ENCODE measurements around the gene ALAS1.

Gene ALAS1

DNA sequence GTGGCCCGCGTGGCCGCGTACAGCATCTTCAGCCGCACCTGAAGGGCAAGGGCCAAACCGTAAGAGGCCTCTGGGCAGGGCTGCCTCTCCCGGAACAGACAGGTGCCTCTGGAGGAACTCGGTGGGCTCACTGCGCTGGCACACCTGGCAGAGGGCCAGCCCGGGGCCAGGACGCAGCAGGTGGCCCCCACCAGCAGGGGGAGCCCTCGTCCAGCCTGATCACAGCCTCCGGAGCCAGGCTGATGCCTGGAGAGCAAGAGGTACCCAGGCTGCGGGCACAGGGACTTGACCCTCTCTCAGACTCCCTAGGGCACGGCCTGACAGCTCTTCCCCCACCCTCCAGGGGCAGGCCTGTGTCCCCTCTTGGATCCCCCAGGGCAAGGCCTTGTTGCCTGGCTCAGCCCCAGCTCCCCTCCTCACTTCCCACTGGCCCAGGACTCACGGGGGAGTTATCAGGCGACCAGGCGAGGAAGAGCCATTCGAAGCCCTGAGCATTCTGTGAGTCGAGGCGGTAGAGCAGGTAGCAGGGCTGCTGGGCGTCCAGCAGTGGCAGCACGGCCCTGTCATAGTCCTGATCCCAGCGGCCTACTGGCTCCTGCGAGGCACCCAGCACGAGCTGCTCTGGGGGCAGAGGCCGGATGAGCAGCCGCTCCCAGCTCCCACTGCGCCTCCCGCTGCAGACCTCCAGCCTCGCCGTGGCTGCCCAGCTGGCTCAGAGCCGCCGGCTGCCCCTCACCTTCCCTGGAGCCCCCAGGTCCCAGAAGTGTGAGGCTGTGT is 33.7 kb downstream of the ALAS1 start (continued):
- TF ChIP-seq ZNF701 (tag by site-specific recombination; IDR thresholded peaks at IDR 0.05), result no peak
- TF ChIP-seq ZNF341 (tag by site-specific recombination; IDR thresholded peaks at IDR 0.05; ENCODE audit: low read depth), result no peak; the same call in 1 of the 2 replicates
- no peak for TF ChIP-seq ZNF660 (tag by site-specific recombination; IDR thresholded peaks at IDR 0.05)
- no peak for TF ChIP-seq ZNF670 (tag by site-specific recombination; IDR thresholded peaks at IDR 0.05; ENCODE audit: low read depth)
- no peak for TF ChIP-seq ZNF140 (tag by site-specific recombination; IDR thresholded peaks at IDR 0.05)
- TF ChIP-seq, protein P1, sequence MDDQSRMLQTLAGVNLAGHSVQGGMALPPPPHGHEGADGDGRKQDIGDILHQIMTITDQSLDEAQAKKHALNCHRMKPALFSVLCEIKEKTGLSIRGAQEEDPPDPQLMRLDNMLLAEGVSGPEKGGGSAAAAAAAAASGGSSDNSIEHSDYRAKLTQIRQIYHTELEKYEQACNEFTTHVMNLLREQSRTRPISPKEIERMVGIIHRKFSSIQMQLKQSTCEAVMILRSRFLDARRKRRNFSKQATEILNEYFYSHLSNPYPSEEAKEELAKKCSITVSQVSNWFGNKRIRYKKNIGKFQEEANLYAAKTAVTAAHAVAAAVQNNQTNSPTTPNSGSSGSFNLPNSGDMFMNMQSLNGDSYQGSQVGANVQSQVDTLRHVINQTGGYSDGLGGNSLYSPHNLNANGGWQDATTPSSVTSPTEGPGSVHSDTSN (CRISPR knock-in tag; IDR thresholded peaks at IDR 0.05), result no peak
- TF ChIP-seq, protein P2, sequence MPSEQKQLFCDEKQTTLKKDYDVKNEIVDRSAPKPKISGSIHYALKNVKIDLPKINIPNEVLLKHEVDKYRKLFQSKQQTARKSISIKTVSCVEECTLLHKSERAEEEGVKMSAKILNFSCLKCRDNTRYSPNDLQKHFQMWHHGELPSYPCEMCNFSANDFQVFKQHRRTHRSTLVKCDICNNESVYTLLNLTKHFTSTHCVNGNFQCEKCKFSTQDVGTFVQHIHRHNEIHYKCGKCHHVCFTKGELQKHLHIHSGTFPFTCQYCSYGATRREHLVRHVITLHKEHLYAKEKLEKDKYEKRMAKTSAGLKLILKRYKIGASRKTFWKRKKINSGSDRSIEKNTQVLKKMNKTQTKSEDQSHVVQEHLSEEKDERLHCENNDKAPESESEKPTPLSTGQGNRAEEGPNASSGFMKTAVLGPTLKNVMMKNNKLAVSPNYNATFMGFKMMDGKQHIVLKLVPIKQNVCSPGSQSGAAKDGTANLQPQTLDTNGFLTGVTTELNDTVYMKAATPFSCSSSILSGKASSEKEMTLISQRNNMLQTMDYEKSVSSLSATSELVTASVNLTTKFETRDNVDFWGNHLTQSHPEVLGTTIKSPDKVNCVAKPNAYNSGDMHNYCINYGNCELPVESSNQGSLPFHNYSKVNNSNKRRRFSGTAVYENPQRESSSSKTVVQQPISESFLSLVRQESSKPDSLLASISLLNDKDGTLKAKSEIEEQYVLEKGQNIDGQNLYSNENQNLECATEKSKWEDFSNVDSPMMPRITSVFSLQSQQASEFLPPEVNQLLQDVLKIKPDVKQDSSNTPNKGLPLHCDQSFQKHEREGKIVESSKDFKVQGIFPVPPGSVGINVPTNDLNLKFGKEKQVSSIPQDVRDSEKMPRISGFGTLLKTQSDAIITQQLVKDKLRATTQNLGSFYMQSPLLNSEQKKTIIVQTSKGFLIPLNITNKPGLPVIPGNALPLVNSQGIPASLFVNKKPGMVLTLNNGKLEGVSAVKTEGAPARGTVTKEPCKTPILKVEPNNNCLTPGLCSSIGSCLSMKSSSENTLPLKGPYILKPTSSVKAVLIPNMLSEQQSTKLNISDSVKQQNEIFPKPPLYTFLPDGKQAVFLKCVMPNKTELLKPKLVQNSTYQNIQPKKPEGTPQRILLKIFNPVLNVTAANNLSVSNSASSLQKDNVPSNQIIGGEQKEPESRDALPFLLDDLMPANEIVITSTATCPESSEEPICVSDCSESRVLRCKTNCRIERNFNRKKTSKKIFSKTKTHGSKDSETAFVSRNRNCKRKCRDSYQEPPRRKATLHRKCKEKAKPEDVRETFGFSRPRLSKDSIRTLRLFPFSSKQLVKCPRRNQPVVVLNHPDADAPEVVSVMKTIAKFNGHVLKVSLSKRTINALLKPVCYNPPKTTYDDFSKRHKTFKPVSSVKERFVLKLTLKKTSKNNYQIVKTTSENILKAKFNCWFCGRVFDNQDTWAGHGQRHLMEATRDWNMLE (tag by site-specific recombination; conservative IDR thresholded peaks at IDR 0.05; ENCODE audit: low read depth), result no peak
- TF ChIP-seq ZNF837 (tag by site-specific recombination; IDR thresholded peaks at IDR 0.05), result no peak
- TF ChIP-seq, protein P3, sequence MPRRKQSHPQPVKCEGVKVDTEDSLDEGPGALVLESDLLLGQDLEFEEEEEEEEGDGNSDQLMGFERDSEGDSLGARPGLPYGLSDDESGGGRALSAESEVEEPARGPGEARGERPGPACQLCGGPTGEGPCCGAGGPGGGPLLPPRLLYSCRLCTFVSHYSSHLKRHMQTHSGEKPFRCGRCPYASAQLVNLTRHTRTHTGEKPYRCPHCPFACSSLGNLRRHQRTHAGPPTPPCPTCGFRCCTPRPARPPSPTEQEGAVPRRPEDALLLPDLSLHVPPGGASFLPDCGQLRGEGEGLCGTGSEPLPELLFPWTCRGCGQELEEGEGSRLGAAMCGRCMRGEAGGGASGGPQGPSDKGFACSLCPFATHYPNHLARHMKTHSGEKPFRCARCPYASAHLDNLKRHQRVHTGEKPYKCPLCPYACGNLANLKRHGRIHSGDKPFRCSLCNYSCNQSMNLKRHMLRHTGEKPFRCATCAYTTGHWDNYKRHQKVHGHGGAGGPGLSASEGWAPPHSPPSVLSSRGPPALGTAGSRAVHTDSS (tag by site-specific recombination; IDR thresholded peaks at IDR 0.05), result no peak
- peak; percentile 50; the same call in 1 of the 2 replicates for TF ChIP-seq ZBTB17 (tag by site-specific recombination; IDR thresholded peaks at IDR 0.05)
- TF ChIP-seq GFI1B (tag by site-specific recombination; IDR thresholded peaks at IDR 0.05), result no peak
- TF ChIP-seq, protein P4, sequence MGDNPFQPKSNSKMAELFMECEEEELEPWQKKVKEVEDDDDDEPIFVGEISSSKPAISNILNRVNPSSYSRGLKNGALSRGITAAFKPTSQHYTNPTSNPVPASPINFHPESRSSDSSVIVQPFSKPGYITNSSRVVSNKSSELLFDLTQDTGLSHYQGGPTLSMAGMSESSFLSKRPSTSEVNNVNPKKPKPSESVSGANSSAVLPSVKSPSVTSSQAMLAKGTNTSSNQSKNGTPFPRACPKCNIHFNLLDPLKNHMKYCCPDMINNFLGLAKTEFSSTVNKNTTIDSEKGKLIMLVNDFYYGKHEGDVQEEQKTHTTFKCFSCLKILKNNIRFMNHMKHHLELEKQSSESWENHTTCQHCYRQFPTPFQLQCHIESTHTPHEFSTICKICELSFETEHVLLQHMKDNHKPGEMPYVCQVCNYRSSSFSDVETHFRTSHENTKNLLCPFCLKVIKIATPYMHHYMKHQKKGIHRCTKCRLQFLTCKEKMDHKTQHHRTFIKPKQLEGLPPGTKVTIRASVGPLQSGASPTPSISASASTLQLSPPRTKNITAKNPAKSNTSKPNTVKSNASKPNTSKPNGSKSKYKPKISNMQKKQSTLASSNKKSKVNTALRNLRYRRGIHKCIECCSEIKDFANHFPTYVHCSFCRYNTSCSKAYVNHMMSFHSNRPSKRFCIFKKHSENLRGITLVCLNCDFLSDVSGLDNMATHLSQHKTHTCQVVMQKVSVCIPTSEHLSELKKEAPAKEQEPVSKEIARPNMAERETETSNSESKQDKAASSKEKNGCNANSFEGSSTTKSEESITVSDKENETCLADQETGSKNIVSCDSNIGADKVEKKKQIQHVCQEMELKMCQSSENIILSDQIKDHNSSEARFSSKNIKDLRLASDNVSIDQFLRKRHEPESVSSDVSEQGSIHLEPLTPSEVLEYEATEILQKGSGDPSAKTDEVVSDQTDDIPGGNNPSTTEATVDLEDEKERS (tag by site-specific recombination; IDR thresholded peaks at IDR 0.05), result no peak
- TF ChIP-seq, protein P5, sequence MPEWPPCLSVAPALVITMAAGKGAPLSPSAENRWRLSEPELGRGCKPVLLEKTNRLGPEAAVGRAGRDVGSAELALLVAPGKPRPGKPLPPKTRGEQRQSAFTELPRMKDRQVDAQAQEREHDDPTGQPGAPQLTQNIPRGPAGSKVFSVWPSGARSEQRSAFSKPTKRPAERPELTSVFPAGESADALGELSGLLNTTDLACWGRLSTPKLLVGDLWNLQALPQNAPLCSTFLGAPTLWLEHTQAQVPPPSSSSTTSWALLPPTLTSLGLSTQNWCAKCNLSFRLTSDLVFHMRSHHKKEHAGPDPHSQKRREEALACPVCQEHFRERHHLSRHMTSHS (tag by site-specific recombination; IDR thresholded peaks at IDR 0.05), result no peak
- no peak for TF ChIP-seq ZNF133 (tag by site-specific recombination; IDR thresholded peaks at IDR 0.05)
- TF ChIP-seq ZFP69B (tag by site-specific recombination; IDR thresholded peaks at IDR 0.05), result no peak
- no peak for TF ChIP-seq SALL2 (tag by site-specific recombination; IDR thresholded peaks at IDR 0.05; ENCODE audit: borderline replicate concordance)
- no peak for TF ChIP-seq TCF7L2 (IDR thresholded peaks at IDR 0.05; ENCODE audit: borderline replicate concordance, low read depth, low read length)
- TF ChIP-seq, protein P6, sequence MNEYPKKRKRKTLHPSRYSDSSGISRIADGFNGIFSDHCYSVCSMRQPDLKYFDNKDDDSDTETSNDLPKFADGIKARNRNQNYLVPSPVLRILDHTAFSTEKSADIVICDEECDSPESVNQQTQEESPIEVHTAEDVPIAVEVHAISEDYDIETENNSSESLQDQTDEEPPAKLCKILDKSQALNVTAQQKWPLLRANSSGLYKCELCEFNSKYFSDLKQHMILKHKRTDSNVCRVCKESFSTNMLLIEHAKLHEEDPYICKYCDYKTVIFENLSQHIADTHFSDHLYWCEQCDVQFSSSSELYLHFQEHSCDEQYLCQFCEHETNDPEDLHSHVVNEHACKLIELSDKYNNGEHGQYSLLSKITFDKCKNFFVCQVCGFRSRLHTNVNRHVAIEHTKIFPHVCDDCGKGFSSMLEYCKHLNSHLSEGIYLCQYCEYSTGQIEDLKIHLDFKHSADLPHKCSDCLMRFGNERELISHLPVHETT (tag by site-specific recombination; IDR thresholded peaks at IDR 0.05), result no peak
- TF ChIP-seq HOXA7 (CRISPR knock-in tag; IDR thresholded peaks at IDR 0.05; ENCODE audit: borderline replicate concordance), result no peak
- peak; percentile 48 for TF ChIP-seq ZNF654 (tag by site-specific recombination; IDR thresholded peaks at IDR 0.05; ENCODE audit: low read depth)
- no peak for TF ChIP-seq ZNF175 (tag by site-specific recombination; IDR thresholded peaks at IDR 0.05)
- TF ChIP-seq ZNF610 (tag by site-specific recombination; IDR thresholded peaks at IDR 0.05; ENCODE audit: borderline replicate concordance), result no peak
- no peak for TF ChIP-seq ZSCAN16 (tag by site-specific recombination; IDR thresholded peaks at IDR 0.05)
- TF ChIP-seq KLF7 (tag by site-specific recombination; IDR thresholded peaks at IDR 0.05; ENCODE audit: borderline replicate concordance), result no peak
- no peak for TF ChIP-seq ZNF521 (tag by site-specific recombination; IDR thresholded peaks at IDR 0.05)
- no peak for TF ChIP-seq BCL11A (tag by site-specific recombination; IDR thresholded peaks at IDR 0.05; ENCODE audit: low read depth)
